ENCODE results near the gene LRRC3. TPM values are rescaled to one million over a fixed set of nuclear protein-coding genes. Genes with fewer than 3 reads are reported as not detected.

LRRC3 gene
- total RNA-seq, 1 donor from 2014 or later = 0.99 TPM

- DNase-seq (ENCODE audit: low read depth in 2 of 2) = no peak
These were observed 31.2 kb upstream of the LRRC3 start for GRCh38 chr21:44423941-44424607.

GRCh38 chr21:44424608-44425306 lies 30.6 kb upstream of the LRRC3 start:
- no peak for DNase-seq (ENCODE audit: low read depth in 2 of 2)

- no peak for DNase-seq (ENCODE audit: low read depth in 2 of 2)
These were observed 29.9 kb upstream of the LRRC3 start for GRCh38 chr21:44425307-44425894.

- no peak for DNase-seq (ENCODE audit: low read depth in 2 of 2)
These were observed 29.2 kb upstream of the LRRC3 start for GRCh38 chr21:44425895-44426662.

GRCh38 chr21:44426663-44427191 lies 28.6 kb upstream of the LRRC3 start:
- no peak for DNase-seq (ENCODE audit: low read depth in 2 of 2)

GRCh38 chr21:44427241-44428120 lies 27.8 kb upstream of the LRRC3 start:
- DNase-seq (ENCODE audit: low read depth in 2 of 2) = no peak

- DNase-seq (ENCODE audit: low read depth in 2 of 2) = no peak
These were observed 26.9 kb upstream of the LRRC3 start for GRCh38 chr21:44428281-44428960.

- no peak for DNase-seq (ENCODE audit: low read depth in 2 of 2)
These were observed 25.4 kb upstream of the LRRC3 start for GRCh38 chr21:44429894-44430293.

- no peak for DNase-seq (ENCODE audit: low read depth in 2 of 2)
These were observed 24.0 kb upstream of the LRRC3 start for GRCh38 chr21:44431300-44431699.

GRCh38 chr21:44432841-44433790 lies 22.2 kb upstream of the LRRC3 start:
- no peak for DNase-seq (ENCODE audit: low read depth in 2 of 2)

GRCh38 chr21:44433791-44434567 lies 21.3 kb upstream of the LRRC3 start:
- no peak for DNase-seq (ENCODE audit: low read depth in 2 of 2)

GRCh38 chr21:44434568-44434925 lies 20.8 kb upstream of the LRRC3 start:
- DNase-seq (ENCODE audit: low read depth in 2 of 2) = no peak

- DNase-seq (ENCODE audit: low read depth in 2 of 2) = no peak
These were observed 20.2 kb upstream of the LRRC3 start for GRCh38 chr21:44434936-44435635.

GRCh38 chr21:44436111-44436611 lies 19.1 kb upstream of the LRRC3 start:
- DNase-seq (ENCODE audit: low read depth in 2 of 2) = no peak

GRCh38 chr21:44436958-44437357 lies 18.4 kb upstream of the LRRC3 start:
- no peak for DNase-seq (ENCODE audit: low read depth in 2 of 2)

GRCh38 chr21:44437371-44437695 lies 18.0 kb upstream of the LRRC3 start:
- DNase-seq (ENCODE audit: low read depth in 2 of 2) = no peak

GRCh38 chr21:44437696-44438431 lies 17.4 kb upstream of the LRRC3 start:
- DNase-seq (ENCODE audit: low read depth in 2 of 2) = no peak

All from lung microvascular endothelial cell (primary cell).